Glomerular visceral epithelial cell (primary cell): Measurements from ENCODE around the gene ZNF837.

Experiments
- DNase-seq: peaks from one replicate; pipeline ENCODE4 v3.0.0-alpha.2; 2016; ENCODE audit errors: extremely low spot score

The ZNF837 gene

GRCh38 chr19:58319241-58319640, 61.6 kb downstream of the ZNF837 start:
- DNase-seq: no peak

DNA sequence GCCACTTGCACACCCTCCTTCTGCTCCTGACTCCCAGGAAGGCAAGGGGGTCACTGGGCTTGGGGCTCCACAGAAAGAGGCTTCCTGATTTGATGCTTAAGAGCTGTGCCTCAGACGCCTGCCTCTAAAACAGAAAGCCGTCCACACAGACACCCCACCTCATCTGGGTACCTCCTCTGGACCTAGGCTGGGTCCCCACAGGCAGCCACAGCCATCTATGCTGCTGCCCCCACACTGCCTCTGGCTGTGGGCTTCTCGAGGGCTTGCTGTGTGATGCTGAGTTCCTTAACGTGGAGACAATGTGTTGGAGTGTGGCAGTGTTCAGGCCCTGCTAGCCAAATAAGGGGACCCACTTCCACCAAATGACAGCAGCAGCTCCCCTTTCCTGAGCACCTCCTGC, 62.5 kb downstream of the ZNF837 start:
- DNase-seq: no peak
